Erythroblast (primary cell): Measurements from ENCODE around the gene OMA1.

ENCODE experiments used
- GATA1 ChIP-seq: IDR thresholded peaks from 2 replicates; pipeline ENCODE4 v1.6.1; 2011; ENCODE audit warnings: low read depth, mild to moderate bottlenecking, control low read depth, low read length, moderate library complexity
- POLR2A ChIP-seq: IDR thresholded peaks from 2 replicates; pipeline ENCODE4 v1.6.1; 2011; ENCODE audit warnings: mild to moderate bottlenecking, low read length

DNA sequence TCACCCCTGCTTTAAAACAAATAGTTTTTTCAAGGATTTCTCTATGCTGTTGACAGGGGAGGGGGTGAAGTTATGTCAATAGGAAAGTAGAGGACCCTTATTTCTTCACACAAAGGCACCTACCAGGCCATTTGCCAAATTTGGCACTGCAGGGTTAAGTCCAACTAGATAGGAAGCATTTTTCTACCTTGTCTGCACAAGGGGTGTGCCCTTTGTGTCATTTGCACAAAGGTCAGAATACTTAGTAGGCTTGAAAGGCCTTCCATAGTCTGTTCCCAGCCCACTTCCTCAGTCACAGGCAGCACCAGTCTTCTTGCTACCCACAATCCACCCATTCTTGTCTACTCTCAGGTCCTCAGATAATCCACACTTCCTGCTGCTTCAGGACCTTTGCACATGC is 23.6 kb upstream of the OMA1 start:
- TF ChIP-seq POLR2A (no peak), GATA1 (no peak)
